GM12865 (cell line): ENCODE data around the gene RNU6-1.

Experiments used
- DNase-seq: peaks from one replicate; pipeline ENCODE4 v3.0.0; 2010; ENCODE audit warnings: low read depth
- H3K4me3 ChIP-seq: 2 replicates; pipeline ENCODE4 v1.5.1; 2011; ENCODE audit warnings: mild to moderate bottlenecking, low read depth, low read length, control low read depth
- TF ChIP-seq, protein P1 (sequence below): IDR thresholded peaks from 2 replicates; pipeline ENCODE4 v1.5.1; 2011; ENCODE audit warnings: low read length, control low read depth, low read depth, inconsistent platforms; ENCODE audit not compliant: insufficient read depth; ENCODE audit errors: missing control alignments

Gene RNU6-1

GRCh38 chr15:67850994-67851571 is 11.2 kb upstream of the RNU6-1 start:
- DNase-seq = peak; percentile 55
- H3K4me3 ChIP-seq = no peak overlapping the region
- TF ChIP-seq, protein P1, sequence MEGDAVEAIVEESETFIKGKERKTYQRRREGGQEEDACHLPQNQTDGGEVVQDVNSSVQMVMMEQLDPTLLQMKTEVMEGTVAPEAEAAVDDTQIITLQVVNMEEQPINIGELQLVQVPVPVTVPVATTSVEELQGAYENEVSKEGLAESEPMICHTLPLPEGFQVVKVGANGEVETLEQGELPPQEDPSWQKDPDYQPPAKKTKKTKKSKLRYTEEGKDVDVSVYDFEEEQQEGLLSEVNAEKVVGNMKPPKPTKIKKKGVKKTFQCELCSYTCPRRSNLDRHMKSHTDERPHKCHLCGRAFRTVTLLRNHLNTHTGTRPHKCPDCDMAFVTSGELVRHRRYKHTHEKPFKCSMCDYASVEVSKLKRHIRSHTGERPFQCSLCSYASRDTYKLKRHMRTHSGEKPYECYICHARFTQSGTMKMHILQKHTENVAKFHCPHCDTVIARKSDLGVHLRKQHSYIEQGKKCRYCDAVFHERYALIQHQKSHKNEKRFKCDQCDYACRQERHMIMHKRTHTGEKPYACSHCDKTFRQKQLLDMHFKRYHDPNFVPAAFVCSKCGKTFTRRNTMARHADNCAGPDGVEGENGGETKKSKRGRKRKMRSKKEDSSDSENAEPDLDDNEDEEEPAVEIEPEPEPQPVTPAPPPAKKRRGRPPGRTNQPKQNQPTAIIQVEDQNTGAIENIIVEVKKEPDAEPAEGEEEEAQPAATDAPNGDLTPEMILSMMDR = no peak

DNA sequence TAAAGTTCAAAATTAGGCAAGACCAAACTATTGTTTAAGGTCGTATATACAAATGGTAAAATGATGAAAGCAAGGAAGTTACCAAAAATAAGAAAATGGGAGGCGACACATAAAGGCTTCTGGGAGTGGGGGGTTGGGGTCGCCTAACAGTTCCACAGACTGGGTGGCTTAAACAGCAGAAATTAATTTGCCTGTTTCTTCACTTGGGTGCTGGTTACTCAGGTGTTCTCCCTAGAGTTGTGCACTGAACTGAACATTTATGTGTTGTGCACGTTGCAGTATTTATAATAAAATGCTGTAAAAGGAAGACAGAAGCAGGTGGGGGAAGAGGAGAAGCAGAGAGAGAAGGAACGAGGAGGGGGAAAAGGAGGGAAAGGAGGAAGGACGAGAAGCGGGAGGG is 10.5 kb upstream of the RNU6-1 start:
- DNase-seq = no peak
- TF ChIP-seq, protein P1 = no peak
- H3K4me3 ChIP-seq = no peak overlapping the region

DNA sequence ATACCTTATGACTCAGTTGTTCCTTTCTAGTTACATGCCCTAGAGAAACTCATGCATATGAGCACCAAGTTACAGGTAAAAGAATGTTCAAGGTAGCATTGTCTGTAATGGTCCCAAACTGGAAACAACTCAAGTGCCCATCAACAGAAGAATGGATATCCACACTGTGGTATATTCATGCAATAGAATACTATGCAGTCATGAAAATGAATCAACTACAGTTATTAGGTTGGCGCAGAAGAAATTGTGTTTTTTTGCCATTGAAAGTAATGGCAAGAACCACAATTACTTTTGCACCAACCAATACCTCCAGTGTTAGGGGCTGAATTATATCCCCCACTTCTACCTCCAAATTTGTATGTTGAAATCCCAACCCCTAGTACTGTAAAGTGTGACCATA is 9.7 kb upstream of the RNU6-1 start:
- H3K4me3 ChIP-seq = no peak overlapping the region
- TF ChIP-seq, protein P1 = no peak
- DNase-seq = no peak

DNA sequence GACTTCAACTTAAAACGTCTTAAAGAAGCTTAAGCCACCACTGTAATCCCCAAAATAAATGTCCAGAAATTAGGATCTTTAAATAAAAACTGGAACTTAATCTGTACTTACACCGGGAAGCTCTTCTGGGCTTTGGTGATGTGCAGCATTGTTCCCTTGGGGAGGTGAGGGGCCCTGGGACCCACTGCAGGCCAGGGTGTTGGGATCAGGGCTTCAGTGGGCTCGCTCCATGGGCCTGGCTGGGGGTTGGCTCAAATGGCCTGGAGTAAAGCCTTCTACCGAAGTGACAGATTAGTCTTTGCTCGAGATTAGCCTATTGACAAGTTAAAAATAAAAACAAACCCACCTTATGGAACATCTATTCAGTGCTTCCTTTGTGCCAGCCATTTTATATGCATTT is 6.1 kb upstream of the RNU6-1 start:
- TF ChIP-seq, protein P1 = no peak
- no peak overlapping the region for H3K4me3 ChIP-seq
- no peak for DNase-seq

DNA sequence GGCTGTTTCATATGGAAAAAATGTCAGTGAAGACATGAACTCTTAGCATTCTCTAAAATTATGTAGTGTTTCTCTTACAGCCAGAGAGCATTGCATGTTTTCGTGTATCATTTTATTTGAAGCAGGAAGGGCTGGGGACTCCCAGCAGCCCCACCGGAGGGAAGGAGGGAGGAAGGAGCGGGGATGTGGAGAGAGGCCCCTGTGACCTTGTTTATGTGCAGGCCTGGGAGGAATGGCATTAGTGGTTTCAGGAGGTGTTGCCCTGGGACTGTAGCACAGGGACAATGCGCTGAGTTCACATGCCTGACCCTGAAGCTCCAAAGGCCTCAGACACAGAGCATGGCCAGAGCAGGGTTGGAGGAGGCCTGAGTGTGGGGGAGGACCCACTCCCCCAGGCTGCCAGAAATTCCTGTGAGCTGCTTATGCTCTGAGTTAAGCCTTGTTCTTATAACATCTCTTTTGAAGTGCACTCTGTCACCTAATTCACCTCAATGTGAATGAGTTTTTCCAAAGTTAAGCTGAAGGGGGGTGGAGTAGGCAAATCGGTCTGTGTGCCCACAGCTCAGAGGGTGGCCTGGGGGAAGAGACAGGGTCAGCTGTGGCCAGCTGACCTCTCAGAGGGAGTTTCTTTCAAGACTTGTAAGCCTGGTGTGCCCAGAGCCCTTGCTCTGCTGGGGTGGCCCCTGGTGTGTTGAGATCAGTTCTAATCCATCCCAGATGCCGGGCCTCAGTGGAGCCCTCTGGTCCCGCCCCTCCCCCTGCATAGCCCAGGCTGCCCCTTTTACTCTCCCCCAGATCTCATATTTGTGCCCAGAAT is 3.9 kb upstream of the RNU6-1 start:
- TF ChIP-seq, protein P1 = no peak
- no peak overlapping the region for H3K4me3 ChIP-seq
- DNase-seq = no peak

GRCh38 chr15:67843092-67843501 is 3.3 kb upstream of the RNU6-1 start:
- no peak for DNase-seq
- TF ChIP-seq, protein P1 = no peak
- no peak overlapping the region for H3K4me3 ChIP-seq

DNA sequence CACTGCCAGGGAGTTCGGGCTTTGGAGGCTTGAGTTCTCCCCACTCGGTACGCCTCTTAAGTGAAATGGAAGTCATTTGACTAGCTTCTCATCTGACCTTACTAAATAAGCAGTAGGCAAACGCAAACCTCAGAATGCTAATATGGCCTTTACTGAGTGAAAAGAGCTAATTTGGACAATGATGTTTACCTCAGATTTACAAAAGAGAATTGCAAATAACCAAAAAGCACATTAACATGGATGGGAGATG is 1.6 kb upstream of the RNU6-1 start:
- DNase-seq = no peak
- peak overlapping the region; percentile 88 for H3K4me3 ChIP-seq
- TF ChIP-seq, protein P1 = no peak
